H9 (cell line): ENCODE results near the gene GJE1. TPM values are rescaled to one million over a fixed set of nuclear protein-coding genes. Genes with fewer than 3 reads are reported as not detected.

Source experiments
- DNase-seq: peaks from one replicate; pipeline ENCODE4 v3.0.0-alpha.2; 2017
- H2AFZ ChIP-seq: one replicate; pipeline ENCODE4 v1.6.1; 2013; ENCODE audit warnings: mild to moderate bottlenecking, low read length, control low read depth, moderate library complexity
- H2AK5ac ChIP-seq: 2 replicates; pipeline ENCODE4 v1.6.1; 2013; ENCODE audit warnings: low read length, control low read depth, mixed read lengths; ENCODE audit not compliant: insufficient read length
- H2BK120ac ChIP-seq: one replicate; pipeline ENCODE4 v1.6.1; 2013; ENCODE audit warnings: low read depth, mild to moderate bottlenecking, low read length, control low read depth, inconsistent platforms; ENCODE audit not compliant: poor library complexity, severe bottlenecking
- H2BK12ac ChIP-seq: 2 replicates; pipeline ENCODE4 v1.6.1; 2013; ENCODE audit warnings: low read length, control low read depth, mixed read lengths, low read depth; ENCODE audit not compliant: insufficient read length
- H2BK15ac ChIP-seq: 2 replicates; pipeline ENCODE4 v1.6.1; 2013; ENCODE audit warnings: low read depth, low read length, control low read depth
- H2BK20ac ChIP-seq: one replicate; pipeline ENCODE4 v1.6.1; 2013; ENCODE audit warnings: low read depth, mild to moderate bottlenecking, low read length, control low read depth, inconsistent platforms; ENCODE audit not compliant: poor library complexity, severe bottlenecking
- H2BK5ac ChIP-seq: 2 replicates; pipeline ENCODE4 v1.6.1; 2013; ENCODE audit warnings: low read length, control low read depth, mixed read lengths; ENCODE audit not compliant: insufficient read length
- H3K14ac ChIP-seq: 2 replicates; pipeline ENCODE4 v1.6.1; 2013; ENCODE audit warnings: low read length, control low read depth; ENCODE audit not compliant: insufficient read depth
- H3K18ac ChIP-seq: 2 replicates; pipeline ENCODE4 v1.6.1; 2013; ENCODE audit warnings: low read depth, mild to moderate bottlenecking, mixed read lengths, low read length, control low read depth; ENCODE audit not compliant: insufficient read length
- H3K23ac ChIP-seq: 2 replicates; pipeline ENCODE4 v1.6.1; 2013; ENCODE audit warnings: low read length, control low read depth, mixed read lengths, low read depth; ENCODE audit not compliant: insufficient read length
- H3K23me2 ChIP-seq: 2 replicates; pipeline ENCODE4 v1.6.1; 2013; ENCODE audit warnings: low read depth, mild to moderate bottlenecking, mixed read lengths, low read length, control low read depth; ENCODE audit not compliant: insufficient read length, poor library complexity, severe bottlenecking
- H3K27ac ChIP-seq: 2 replicates; pipeline ENCODE4 v1.5.1; 2013; ENCODE audit warnings: low read length, control low read depth, mixed read lengths, low read depth; ENCODE audit not compliant: insufficient read length
- H3K27me3 ChIP-seq: 2 replicates; pipeline ENCODE4 v1.6.1; 2013; ENCODE audit warnings: low read length, control low read depth, inconsistent platforms; ENCODE audit not compliant: insufficient read depth
- H3K4ac ChIP-seq: 2 replicates; pipeline ENCODE4 v1.6.1; 2013; ENCODE audit warnings: low read depth, mild to moderate bottlenecking, control low read depth, inconsistent platforms, low read length, moderate library complexity
- H3K4me1 ChIP-seq: 2 replicates; pipeline ENCODE4 v1.6.1; 2013; ENCODE audit warnings: low read length, control low read depth, inconsistent platforms; ENCODE audit not compliant: insufficient read depth
- H3K4me2 ChIP-seq: 2 replicates; pipeline ENCODE4 v1.6.1; 2013; ENCODE audit warnings: low read length, control low read depth, mixed read lengths; ENCODE audit not compliant: insufficient read length, insufficient read depth
- H3K56ac ChIP-seq: 2 replicates; pipeline ENCODE4 v1.6.1; 2013; ENCODE audit warnings: low read depth, mild to moderate bottlenecking, mixed read lengths, low read length, control low read depth; ENCODE audit not compliant: insufficient read length
- H3K79me1 ChIP-seq: 2 replicates; pipeline ENCODE4 v1.6.1; 2013; ENCODE audit warnings: low read depth, mild to moderate bottlenecking, moderate library complexity, low read length, control low read depth, inconsistent platforms; ENCODE audit not compliant: insufficient read depth, poor library complexity, severe bottlenecking
- H3K79me2 ChIP-seq: 2 replicates; pipeline ENCODE4 v1.6.1; 2013; ENCODE audit warnings: low read length, control low read depth, inconsistent platforms; ENCODE audit not compliant: insufficient read depth
- H3K9ac ChIP-seq: 2 replicates; pipeline ENCODE4 v1.6.1; 2013; ENCODE audit warnings: low read length, control low read depth, mixed read lengths; ENCODE audit not compliant: insufficient read length; ENCODE audit errors: extremely low read depth
- H3K9me3 ChIP-seq: one replicate; pipeline ENCODE4 v1.6.1; 2013; ENCODE audit warnings: low read depth, low read length, inconsistent platforms; ENCODE audit not compliant: control insufficient read depth
- H3T11ph ChIP-seq: one replicate; pipeline ENCODE4 v1.6.1; 2013; ENCODE audit warnings: mild to moderate bottlenecking, low read length, control low read depth, inconsistent platforms
- H4K20me1 ChIP-seq: one replicate; pipeline ENCODE4 v1.6.1; 2013; ENCODE audit not compliant: control insufficient read depth, insufficient read length, insufficient read depth
- H4K5ac ChIP-seq: 2 replicates; pipeline ENCODE4 v1.6.1; 2013; ENCODE audit warnings: low read depth, mild to moderate bottlenecking, mixed read lengths, low read length, control low read depth; ENCODE audit not compliant: insufficient read length
- H4K8ac ChIP-seq: replicated peaks from 2 replicates; pipeline ENCODE4 v1.6.1; 2013; ENCODE audit warnings: low read length, control low read depth, mixed read lengths, low read depth; ENCODE audit not compliant: insufficient read length
- H4K91ac ChIP-seq: 2 replicates; pipeline ENCODE4 v1.6.1; 2013; ENCODE audit warnings: low read depth, mild to moderate bottlenecking, moderate library complexity, mixed read lengths, low read length, control low read depth; ENCODE audit not compliant: insufficient read length
- H3K27ac Mint-ChIP-seq, 3 experiments: 2 replicates in 2 of 3; 3 replicates in 1 of 3; pipeline ENCODE4 v1.8.0; 2020 to 2021; ENCODE audit warnings: mixed read lengths in 3 of 3, mild to moderate bottlenecking in 1 of 3, moderate library complexity in 1 of 3
- H3K27me3 Mint-ChIP-seq: 2 replicates; pipeline ENCODE4 v1.8.0; 2021; ENCODE audit warnings: low read depth, mild to moderate bottlenecking, moderate library complexity, mixed read lengths
- H3K36me3 Mint-ChIP-seq, 3 experiments: 2 replicates in 2 of 3; 3 replicates in 1 of 3; pipeline ENCODE4 v1.8.0; 2020 to 2021; ENCODE audit warnings: low read depth in 3 of 3, mixed read lengths in 3 of 3; ENCODE audit not compliant: insufficient read depth in 1 of 3
- H3K4me1 Mint-ChIP-seq, 2 experiments: 2 replicates each; pipeline ENCODE4 v1.8.0; 2020; ENCODE audit warnings: mixed read lengths in 2 of 2
- H3K4me3 Mint-ChIP-seq, 2 experiments: 2 replicates in 1 of 2; 3 replicates in 1 of 2; pipeline ENCODE4 v1.8.0; 2020 to 2021; ENCODE audit warnings: mild to moderate bottlenecking in 2 of 2, mixed read lengths in 2 of 2, moderate library complexity in 1 of 2
- H3K9me3 Mint-ChIP-seq, 2 experiments: 2 replicates in 1 of 2; 3 replicates in 1 of 2; pipeline ENCODE4 v1.8.0; 2020; ENCODE audit warnings: mild to moderate bottlenecking in 2 of 2, mixed read lengths in 2 of 2, moderate library complexity in 1 of 2
- total RNA-seq: library from RNA; stranded (reverse); gene quantifications from 2 replicates; pipeline ENCODE4 v1.2.1, GENCODE V29; 2021
- TF ChIP-seq, protein P1 (sequence below): fragments of 200-600 bp; sonication (generic); conservative IDR thresholded peaks from 3 replicates; pipeline ENCODE4 v1.8.0; 2021; ENCODE audit warnings: antibody characterized with exemption, mild to moderate bottlenecking

The GJE1 gene
- total RNA-seq, 1 experiment from 2014 or later = not detected

DNA sequence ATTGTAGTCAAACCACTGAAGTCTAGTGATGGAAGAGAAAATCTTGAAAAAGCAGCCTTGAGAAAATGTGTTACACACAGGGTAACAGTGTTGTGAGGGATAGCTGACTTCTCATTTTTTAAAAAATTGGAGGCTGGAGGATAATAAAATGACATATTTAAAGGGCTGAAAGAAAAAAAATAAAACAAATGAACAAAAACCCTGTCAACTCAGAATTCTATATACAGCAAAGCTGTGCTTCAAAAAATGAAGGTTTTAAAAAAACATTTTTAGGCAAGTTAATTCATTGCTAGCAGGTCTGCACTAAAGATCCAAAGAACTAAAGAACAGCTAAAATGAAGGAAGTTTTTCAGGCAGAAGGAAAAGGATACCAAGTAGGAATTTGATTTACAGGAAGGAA is 45.4 kb downstream of the GJE1 start:
- no peak overlapping the region for H2AK5ac ChIP-seq
- H3K18ac ChIP-seq = no peak overlapping the region
- H3K36me3 Mint-ChIP-seq = peaks cover 0 to 13% (median 5%) of the 10 kb centered on the region in 3 experiments; a peak in 5 of 7 replicates
- H4K5ac ChIP-seq = no peak overlapping the region
- H3T11ph ChIP-seq = no peak overlapping the region
- no peak overlapping the region for H3K4me2 ChIP-seq
- TF ChIP-seq, protein P1, sequence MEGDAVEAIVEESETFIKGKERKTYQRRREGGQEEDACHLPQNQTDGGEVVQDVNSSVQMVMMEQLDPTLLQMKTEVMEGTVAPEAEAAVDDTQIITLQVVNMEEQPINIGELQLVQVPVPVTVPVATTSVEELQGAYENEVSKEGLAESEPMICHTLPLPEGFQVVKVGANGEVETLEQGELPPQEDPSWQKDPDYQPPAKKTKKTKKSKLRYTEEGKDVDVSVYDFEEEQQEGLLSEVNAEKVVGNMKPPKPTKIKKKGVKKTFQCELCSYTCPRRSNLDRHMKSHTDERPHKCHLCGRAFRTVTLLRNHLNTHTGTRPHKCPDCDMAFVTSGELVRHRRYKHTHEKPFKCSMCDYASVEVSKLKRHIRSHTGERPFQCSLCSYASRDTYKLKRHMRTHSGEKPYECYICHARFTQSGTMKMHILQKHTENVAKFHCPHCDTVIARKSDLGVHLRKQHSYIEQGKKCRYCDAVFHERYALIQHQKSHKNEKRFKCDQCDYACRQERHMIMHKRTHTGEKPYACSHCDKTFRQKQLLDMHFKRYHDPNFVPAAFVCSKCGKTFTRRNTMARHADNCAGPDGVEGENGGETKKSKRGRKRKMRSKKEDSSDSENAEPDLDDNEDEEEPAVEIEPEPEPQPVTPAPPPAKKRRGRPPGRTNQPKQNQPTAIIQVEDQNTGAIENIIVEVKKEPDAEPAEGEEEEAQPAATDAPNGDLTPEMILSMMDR = no peak
- no peak for DNase-seq
- H3K4me1 ChIP-seq = no peaks in the 10 kb centered on the region
- H3K9ac ChIP-seq = no peak overlapping the region
- no peak overlapping the region for H2BK120ac ChIP-seq
- H3K56ac ChIP-seq = no peak overlapping the region
- no peak overlapping the region for H3K4ac ChIP-seq
- H2BK15ac ChIP-seq = no peak overlapping the region
- H2AFZ ChIP-seq = no peak overlapping the region
- H4K20me1 ChIP-seq = no peaks in the 10 kb centered on the region
- H3K4me3 Mint-ChIP-seq = no peak overlapping the region
- H3K27me3 Mint-ChIP-seq = no peaks in the 10 kb centered on the region
- H3K27ac Mint-ChIP-seq = no peak overlapping the region
- H2BK20ac ChIP-seq = no peak overlapping the region
- no peaks in the 10 kb centered on the region for H3K9me3 ChIP-seq
- no peaks in the 10 kb centered on the region for H3K23me2 ChIP-seq
- H4K91ac ChIP-seq = no peak overlapping the region
- peaks cover 2% of the 10 kb centered on the region for H3K79me1 ChIP-seq
- no peak overlapping the region for H2BK5ac ChIP-seq
- no peak overlapping the region for H2BK12ac ChIP-seq
- no peaks in the 10 kb centered on the region for H3K9me3 Mint-ChIP-seq
- no peaks in the 10 kb centered on the region for H3K27me3 ChIP-seq
- no peaks in the 10 kb centered on the region for H3K4me1 Mint-ChIP-seq
- no peak overlapping the region for H4K8ac ChIP-seq
- H3K27ac ChIP-seq = no peak overlapping the region
- H3K79me2 ChIP-seq = no peaks in the 10 kb centered on the region
- H3K23ac ChIP-seq = no peak overlapping the region
- H3K14ac ChIP-seq = no peak overlapping the region
